GM18951 (cell line): ENCODE measurements around the gene TMEM94.
"Not testable (repeated sequence)": the region's sequence is repeated elsewhere in the genome, so short reads cannot be mapped to it uniquely, and the experiment has no call there.

Experiments used
- POLR2A ChIP-seq: IDR thresholded peaks from 4 replicates; pipeline ENCODE4 v1.6.1; 2011; ENCODE audit warnings: mild to moderate bottlenecking; ENCODE audit not compliant: insufficient read length, insufficient read depth; ENCODE audit errors: extremely low read depth
- in situ Hi-C: fragments of 300-500 bp; cut with MboI; formaldehyde crosslinking; loops from one replicate; pipeline ENCODE4 v1.12.0; 2022; ENCODE audit warnings: low sequenced_read_pairs, mixed read lengths, inconsistent platforms; ENCODE audit not compliant: unreplicated experiment

The TMEM94 gene

GRCh38 chr17:75439287-75439686, 17.1 kb upstream of the TMEM94 start:
- in situ Hi-C loops: no loop called here
- no peak for TF ChIP-seq POLR2A

- TF ChIP-seq POLR2A: no peak
- in situ Hi-C loops: no loop called here
These were observed 15.5 kb upstream of the TMEM94 start for GRCh38 chr17:75440738-75441448.

GRCh38 chr17:75442168-75443103, 14.0 kb upstream of the TMEM94 start:
- TF ChIP-seq POLR2A: no peak
- in situ Hi-C loops: no loop called here

- in situ Hi-C loops: no loop called here
- TF ChIP-seq POLR2A: no peak
These were observed 11.1 kb upstream of the TMEM94 start for GRCh38 chr17:75445296-75445695.

GRCh38 chr17:75445896-75446295, 10.5 kb upstream of the TMEM94 start:
- in situ Hi-C loops: not testable (repeated sequence)

GRCh38 chr17:75447951-75448856, 8.2 kb upstream of the TMEM94 start:
- in situ Hi-C loops: no loop called here

GRCh38 chr17:75450270-75450669, 6.2 kb upstream of the TMEM94 start:
- in situ Hi-C loops: no loop called here
- no peak for TF ChIP-seq POLR2A

More at GRCh38 chr17:75447951-75448856, 8.2 kb upstream of the TMEM94 start:
- TF ChIP-seq POLR2A: no peak

- in situ Hi-C loops: no loop called here
- no peak for TF ChIP-seq POLR2A
These were observed 2.2 kb upstream of the TMEM94 start for GRCh38 chr17:75454193-75454592.

GRCh38 chr17:75454672-75455071, 1.8 kb upstream of the TMEM94 start:
- in situ Hi-C loops: not testable (repeated sequence)

GRCh38 chr17:75456039-75456416, 407 bp upstream of the TMEM94 start:
- in situ Hi-C loops: no loop called here

GRCh38 chr17:75457047-75457654, 716 bp downstream of the TMEM94 start:
- in situ Hi-C loops: no loop called here
- TF ChIP-seq POLR2A: no peak

More at GRCh38 chr17:75456039-75456416, 407 bp upstream of the TMEM94 start:
- no peak for TF ChIP-seq POLR2A

GRCh38 chr17:75459246-75459589, 2.8 kb downstream of the TMEM94 start:
- TF ChIP-seq POLR2A: no peak

More at GRCh38 chr17:75459246-75459589, 2.8 kb downstream of the TMEM94 start:
- in situ Hi-C loops: no loop called here
